Germinal center (tissue), 1 donor: ENCODE results near the gene TMEM191C.
"Not testable (repeated sequence)": the region's sequence is repeated elsewhere in the genome, so short reads cannot be mapped to it uniquely, and the experiment has no call there.

Experiments used
- DNase-seq: peaks from one replicate; pipeline ENCODE4 v3.0.0; 2012; ENCODE audit warnings: mixed read lengths, low spot score

Gene TMEM191C

GRCh38 chr22:21467337-21468193, at the start of gene TMEM191C:
Gene TMEM191C (plus strand): TSS chr22:21467387. CDS start chr22:21467460, 73 bp downstream.
- not testable (repeated sequence) for DNase-seq

GRCh38 chr22:21417853-21418252, 49.3 kb upstream of the TMEM191C start:
- DNase-seq: not testable (repeated sequence)

- DNase-seq: not testable (repeated sequence)
Measured at GRCh38 chr22:21418974-21419638, 48.1 kb upstream of the TMEM191C start.

- not testable (repeated sequence) for DNase-seq
Measured at GRCh38 chr22:21420180-21420763, 46.9 kb upstream of the TMEM191C start.

GRCh38 chr22:21424084-21424709, 43.0 kb upstream of the TMEM191C start:
- DNase-seq: not testable (repeated sequence)

GRCh38 chr22:21434378-21435233, 32.6 kb upstream of the TMEM191C start:
- not testable (repeated sequence) for DNase-seq

- DNase-seq: not testable (repeated sequence)
Measured at GRCh38 chr22:21435998-21436810, 31.0 kb upstream of the TMEM191C start.

GRCh38 chr22:21438013-21438412, 29.2 kb upstream of the TMEM191C start:
- not testable (repeated sequence) for DNase-seq

GRCh38 chr22:21440018-21440636, 27.1 kb upstream of the TMEM191C start:
- DNase-seq: not testable (repeated sequence)

GRCh38 chr22:21440676-21441075, 26.5 kb upstream of the TMEM191C start:
- not testable (repeated sequence) for DNase-seq

- not testable (repeated sequence) for DNase-seq
Measured at GRCh38 chr22:21441170-21441569, 26.0 kb upstream of the TMEM191C start.

- DNase-seq: not testable (repeated sequence)
Measured at GRCh38 chr22:21442123-21442522, 25.1 kb upstream of the TMEM191C start.

- DNase-seq: not testable (repeated sequence)
Measured at GRCh38 chr22:21442646-21443045, 24.5 kb upstream of the TMEM191C start.

GRCh38 chr22:21443057-21443734, 24.0 kb upstream of the TMEM191C start:
- DNase-seq: no peak

GRCh38 chr22:21443735-21444421, 23.3 kb upstream of the TMEM191C start:
- no peak for DNase-seq

GRCh38 chr22:21444701-21445436, 22.3 kb upstream of the TMEM191C start:
- DNase-seq: no peak

GRCh38 chr22:21445437-21446127, 21.6 kb upstream of the TMEM191C start:
- DNase-seq: no peak
